GM21390 (cell line): ENCODE measurements around the gene PFDN1.
"Not testable (repeated sequence)": the region's sequence is repeated elsewhere in the genome, so short reads cannot be mapped to it uniquely, and the experiment has no call there.

ENCODE experiments used
- ATAC-seq: cut with Tn5 transposase; IDR thresholded peaks from one replicate; pipeline ENCODE4 v1.9.1; 2021; ENCODE audit not compliant: unreplicated experiment

Gene PFDN1, protein sequence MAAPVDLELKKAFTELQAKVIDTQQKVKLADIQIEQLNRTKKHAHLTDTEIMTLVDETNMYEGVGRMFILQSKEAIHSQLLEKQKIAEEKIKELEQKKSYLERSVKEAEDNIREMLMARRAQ

DNA sequence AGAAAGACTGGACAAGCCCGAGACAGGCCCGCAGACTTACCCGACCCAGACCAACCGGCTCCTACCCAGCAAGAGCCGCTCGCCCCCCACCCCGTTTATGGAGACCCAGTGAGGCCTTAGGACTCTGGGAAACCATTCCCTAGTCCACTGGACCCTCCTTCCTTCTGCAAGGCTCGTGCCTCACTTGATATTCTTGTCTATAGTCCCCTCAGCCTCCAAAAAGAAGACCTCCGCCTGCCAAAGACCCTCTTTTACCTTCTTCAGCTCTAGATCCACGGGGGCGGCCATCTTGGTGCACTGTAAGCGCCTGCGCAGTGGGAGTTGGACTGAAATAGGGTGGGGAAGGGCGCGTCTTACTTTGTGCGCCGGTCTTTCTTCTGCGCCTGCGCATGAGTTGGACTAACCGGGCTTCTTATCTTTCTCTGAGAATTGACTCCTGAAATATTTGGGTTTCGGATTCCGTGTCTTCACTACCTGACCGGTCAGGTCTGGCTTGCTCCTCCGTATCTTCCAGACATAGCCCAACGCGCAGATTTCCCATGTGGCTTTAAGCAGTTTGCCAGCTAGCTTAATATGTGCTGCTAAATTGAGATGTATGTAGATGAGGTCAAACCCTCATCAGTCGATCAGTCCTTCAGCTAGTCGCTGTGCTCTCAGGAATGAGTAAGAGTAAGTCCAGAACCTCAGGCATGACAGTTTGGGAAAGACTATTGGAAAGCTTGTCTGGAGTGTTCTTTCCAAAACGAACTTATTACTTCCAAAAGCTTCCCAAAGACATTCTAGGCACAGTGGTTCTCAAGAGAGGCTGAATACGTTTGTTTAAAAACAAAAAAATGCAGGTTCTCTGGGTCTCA lies at the start of gene PFDN1:
Gene PFDN1, minus strand, starts transcription at position 316 of the 854 bp plus-strand sequence. Its CDS starts 28 bp downstream, at position 288.
- ATAC-seq = peak; percentile 95

DNA sequence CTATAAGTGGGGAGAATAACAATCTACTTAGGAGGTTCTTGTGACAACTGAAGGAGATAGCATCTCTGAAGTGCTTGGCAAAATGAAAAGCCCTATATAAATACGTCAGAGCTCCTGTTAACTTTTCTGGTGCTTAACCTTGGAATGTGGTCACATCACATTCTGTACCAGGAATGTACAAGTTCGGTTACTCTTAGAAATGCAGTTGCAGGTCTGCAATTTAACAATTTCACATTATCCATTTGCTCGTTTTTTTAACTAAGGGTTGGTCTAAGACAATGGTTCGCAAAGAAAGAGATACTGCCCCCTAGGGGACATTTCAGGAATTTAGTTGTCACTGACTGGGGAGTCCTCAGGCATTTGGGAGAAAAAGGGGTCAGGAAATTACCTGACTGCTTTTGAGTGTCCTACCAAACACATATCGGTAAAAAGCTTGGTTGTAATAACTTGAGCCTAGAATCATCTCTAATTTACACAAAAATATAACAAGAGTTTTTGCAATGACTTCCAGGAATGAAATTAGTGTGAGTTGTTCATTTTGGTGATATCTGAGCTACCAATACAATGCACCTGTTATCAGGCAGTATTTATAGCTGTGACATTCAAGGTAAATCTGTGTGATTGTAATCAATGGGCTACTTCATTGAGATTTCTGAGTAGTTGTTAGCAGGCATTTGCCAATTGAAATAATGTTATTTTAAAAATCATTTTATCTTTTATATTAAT lies 48.9 kb upstream of the PFDN1 start:
- peak; percentile 82 for ATAC-seq

DNA sequence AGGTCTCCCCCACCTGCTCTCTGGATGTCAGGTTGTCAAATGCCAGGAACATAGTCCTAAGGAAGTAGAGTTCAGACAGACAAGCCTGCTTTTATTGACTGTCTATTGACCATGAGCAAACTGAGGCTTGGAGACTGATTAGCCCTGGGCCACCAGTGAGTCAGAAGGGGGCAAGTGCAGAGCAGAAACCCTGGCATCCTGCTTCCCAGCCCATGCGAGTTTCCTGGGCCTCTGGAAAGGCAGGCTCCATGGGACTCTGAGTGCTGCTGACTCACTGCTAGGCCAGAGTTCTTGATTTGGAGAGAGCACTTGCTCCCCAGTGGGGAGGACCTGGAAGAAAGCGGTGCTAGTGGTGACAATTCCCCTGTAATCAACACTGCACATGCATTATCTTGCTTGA lies 46.3 kb upstream of the PFDN1 start:
- no peak for ATAC-seq

DNA sequence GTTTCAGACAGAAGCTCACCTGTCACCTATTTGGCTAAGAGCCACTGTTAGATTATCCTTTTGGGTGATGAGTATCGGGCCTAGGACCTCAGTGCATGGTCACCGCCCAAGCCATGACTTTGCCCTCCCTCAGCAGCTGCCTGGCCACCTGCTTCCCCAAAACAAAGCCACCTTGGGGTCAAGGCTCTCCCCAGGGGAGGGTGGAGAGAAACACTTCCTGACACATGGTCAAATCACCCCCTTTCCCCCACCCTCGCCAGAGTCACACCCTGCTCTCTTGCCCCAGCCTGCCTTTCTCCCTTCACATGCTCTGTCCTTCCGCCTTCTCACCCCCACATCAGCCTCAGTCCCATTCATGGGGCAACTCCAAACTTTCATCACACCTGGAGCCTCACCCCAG lies 45.2 kb upstream of the PFDN1 start:
- ATAC-seq = no peak

DNA sequence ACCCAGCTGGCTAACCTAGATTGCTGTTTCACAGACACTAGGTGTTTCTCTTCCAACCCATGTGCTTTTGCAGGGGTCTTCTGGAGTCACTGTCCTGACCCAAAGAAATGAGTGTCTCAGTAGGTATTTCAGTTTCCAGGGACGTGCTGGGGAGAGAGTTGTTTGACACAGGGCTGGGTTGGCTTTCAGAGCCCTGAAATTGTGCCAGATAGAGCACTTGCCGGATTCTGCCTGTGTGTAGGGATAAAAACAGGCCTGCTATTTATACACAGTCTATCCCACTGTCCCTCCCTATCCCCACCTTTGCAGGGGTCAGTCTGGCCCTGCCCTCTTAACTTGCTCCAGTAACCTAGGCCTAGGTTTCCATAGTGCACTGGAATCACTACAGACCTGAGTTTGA lies 44.5 kb upstream of the PFDN1 start:
- no peak for ATAC-seq

DNA sequence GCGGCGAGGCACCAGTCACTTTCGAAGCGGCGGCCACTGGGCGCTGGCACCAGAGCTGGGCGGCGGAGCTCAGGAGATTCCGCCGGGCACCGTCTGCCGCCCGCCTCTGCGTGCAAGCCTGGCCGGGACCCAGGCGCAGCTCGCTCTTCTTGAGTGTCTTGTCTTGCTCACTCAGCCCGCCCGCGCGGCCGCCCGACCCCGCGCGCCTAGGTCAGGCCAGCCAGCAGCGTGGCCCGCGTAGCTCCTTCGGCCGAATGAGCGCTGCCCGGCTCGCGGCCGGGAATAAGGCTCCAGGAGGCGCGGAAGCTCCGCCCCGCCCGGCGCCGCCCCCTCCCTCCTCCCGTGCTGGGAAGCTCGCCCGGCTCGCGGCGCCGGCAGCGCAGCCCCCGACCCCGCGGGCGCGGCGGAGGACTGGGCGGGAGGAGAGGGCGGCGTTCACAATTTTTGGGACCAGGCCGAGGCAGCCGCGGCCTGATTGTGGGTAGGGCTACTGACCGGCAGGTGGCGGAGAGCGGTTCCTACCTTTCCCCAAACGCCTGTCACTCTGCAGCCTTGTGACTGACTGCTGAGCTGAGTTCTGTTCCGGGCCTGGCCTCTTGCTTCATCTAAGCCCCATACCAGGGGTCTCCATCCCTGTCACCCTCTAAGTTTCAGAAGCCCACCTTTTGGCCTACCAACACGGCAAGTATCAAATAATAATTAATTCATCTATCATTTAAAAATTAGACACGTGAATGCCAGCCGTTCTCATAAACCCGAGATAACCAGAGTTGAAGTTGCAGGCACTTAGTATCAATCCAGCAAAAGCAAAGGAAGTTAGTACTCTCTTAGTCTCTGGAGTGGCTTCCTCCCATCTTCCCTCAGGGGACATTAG lies 43.7 kb upstream of the PFDN1 start, which contains the start of gene HBEGF:
Gene HBEGF, minus strand, starts transcription at position 256 of the 874 bp plus-strand sequence. CDS start 275 bp downstream, outside the sequence.
- ATAC-seq = peak; percentile 71

DNA sequence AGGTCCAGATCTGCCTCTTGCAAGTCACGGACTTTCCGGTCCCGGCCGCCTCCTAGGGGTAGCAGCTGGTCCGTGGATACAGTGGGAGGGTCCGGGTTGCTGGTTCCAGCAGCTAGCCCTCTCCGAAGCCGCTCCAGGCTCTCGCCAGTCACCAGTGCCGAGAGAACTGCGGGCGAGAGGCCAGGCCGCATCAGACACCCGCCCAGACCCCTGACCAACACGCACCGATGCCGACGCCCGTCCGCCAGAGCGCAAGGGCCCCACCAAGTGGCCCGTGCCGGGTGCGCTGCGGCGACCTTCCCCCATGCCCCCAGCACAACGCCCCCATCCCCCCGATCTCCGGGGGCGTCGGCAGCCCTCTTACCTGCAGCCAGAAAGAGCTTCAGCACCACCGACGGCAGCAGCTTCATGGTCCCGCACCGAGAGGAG lies 43.0 kb upstream of the PFDN1 start:
- ATAC-seq = peak; percentile 9

DNA sequence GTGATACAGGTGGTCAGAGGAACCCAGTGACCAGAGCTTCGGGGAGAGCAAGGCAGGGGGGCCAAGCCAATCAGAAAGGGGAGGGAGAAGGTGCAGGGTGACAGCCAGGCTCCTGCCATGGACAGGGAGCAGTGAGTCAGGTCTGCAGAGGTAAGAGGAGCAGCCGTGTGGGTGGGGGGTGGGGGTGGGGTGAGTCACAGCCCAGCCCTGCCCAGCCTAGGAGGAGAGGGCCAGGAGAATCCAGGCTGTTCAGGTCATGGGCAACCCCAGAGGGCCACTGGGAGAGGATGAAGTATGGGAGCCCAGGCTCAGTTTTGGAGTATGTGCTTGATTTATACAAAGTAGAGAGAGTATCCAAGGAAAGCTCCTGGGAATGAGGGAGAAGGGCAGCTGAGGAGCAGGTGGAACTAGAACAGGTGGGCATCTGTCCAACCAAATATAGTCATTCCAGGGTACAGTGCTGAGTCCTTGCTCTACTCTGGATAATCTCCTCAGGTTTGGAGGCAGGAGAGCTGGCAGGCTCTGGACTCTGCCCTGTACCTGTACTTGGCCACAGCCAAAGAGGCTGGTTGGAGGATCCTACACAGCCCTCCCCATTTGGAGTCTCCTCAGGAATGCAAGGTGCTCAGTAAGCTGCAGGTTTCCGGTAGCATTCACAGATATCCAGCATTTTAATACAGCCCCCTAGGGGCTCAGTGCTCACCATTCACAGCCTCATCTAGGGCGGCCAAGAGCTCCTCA lies 42.0 kb upstream of the PFDN1 start:
- no peak for ATAC-seq

DNA sequence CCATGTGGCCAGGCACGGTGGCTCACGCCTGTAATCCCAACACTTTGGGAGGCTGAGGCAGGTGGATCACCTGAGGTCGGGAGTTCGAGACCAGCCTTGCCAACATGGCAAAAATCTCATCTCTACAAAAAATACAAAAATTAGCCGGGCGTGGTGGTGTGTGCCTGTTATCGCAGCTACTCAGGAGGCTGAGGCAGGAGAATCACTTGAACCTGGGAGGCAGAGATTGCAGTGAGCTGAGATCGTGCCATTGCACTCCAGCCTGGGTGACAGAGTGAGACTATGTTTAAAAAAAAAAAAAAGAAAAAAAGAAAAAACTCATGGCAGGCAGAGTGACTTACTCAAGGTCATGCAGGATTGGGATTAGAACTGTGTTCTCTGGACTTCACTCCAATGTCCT lies 40.9 kb upstream of the PFDN1 start:
- not testable (repeated sequence) for ATAC-seq

DNA sequence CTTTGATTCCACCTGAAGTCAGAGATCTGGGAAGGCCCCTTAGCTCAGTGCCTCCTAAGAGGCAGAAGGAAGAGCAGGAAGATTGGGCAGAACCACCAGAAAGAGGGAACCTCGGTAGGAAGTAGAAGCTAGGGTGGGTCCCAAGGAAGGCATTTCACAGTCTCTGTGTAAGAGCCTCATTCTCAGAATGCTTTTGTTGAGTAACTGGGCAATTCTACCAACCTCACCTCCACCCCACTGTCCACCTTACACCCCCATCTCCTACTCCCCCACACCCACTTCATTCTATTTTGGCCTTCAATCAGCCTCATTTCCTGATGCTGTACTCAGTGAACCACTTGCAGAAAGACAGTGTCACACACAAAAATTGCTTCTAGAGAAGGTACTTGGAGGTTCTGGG lies 40.0 kb upstream of the PFDN1 start:
- ATAC-seq = no peak

DNA sequence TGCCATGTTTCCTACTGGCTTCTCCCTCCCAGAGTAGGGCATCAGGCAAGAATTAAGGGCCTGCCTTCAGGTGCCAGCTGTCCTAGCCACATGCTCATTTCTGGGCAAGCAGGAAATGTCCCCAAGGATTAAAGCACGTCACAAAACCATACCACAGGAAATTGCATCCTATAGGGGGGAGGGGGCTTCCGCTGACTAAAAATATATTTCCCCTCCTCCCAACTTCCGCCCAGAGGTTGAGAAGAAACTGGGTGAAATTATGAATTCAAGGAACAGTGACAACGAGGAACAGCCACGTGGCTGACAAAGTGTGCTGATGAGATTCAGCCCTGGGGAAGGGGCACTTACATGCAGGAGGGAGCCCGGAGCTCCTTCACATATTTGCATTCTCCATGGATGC lies 39.4 kb upstream of the PFDN1 start:
- no peak for ATAC-seq

DNA sequence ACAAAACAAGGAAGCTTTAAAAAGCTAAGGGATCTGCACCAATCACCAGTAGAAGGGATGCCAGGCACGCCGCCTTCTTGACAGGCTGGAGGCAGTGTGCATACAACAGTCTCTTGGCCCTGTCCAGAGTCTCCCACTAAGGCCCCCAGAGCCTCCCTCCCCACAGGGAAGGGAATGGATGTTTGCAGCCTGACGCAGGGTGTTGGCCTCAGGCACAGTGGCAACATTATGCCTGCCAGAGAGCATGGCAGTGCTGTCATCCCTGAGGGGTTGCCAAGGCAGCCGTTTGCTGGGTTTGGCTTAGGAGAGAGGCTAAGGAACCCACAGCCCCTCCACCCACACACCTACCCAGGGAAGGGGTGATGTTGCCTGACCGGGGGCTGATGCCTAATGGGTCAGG lies 38.7 kb upstream of the PFDN1 start:
- ATAC-seq = no peak

DNA sequence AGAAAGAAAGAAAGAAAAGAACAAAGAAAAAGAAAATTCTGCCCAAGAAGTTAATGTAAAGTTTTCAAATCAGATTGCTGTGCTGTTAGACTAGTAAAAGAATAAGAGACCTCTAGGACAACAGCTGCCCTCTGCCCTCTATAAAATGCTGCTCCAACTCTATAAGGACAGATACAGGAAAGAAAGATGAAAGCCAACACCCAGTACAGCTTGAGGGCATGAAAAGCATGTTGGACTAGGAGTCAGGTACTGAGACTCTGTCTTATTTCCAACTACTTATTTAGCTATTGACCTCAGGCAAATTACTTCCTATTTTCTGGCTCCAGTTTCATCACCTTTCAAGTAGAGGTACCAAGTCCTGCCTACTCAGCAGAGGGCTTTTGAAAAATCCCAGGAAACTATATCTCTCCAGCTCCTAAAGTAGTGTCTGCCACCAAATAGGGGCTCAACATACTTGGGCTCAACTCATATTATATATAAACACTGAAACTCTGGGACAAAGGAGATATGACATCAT lies 37.8 kb upstream of the PFDN1 start:
- no peak for ATAC-seq

DNA sequence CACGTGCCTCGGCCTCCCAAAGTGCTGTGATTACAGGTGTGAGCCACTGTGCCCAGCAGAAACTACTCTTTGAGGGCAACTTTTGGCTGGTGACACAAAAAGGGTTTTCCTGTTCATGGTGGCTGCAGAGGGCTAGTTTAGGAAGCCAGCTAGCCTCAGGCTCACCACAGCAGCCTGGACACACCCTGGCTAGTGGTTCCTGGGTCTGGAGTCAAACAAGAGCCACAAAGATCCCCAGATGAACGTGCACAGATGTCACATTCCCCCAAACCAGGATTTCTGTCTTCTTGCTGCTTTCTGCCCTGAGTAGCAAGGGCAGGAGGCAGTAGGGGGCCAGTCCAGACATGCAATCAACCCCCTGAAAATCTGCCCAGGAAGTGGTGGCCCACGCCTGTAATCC lies 36.7 kb upstream of the PFDN1 start:
- no peak for ATAC-seq

DNA sequence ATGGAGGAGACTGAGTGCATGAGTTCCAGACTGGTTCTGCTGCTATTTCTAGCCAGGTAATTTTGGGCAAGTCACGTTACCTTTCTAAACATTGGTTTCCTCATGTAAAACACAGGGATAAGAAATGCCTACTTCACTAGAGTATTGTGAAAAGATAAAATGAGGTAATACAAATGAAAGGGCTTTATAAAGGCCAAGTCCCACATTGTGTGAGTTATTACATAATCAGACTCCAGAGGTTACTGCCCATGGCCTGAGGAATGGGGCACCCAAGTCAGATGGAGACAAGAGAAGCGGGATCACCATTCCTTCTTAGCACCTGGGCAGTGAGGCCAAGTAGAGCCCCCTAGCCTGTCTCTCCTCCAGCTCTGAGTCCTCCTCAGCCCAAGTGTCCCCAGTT lies 36.0 kb upstream of the PFDN1 start:
- no peak for ATAC-seq

DNA sequence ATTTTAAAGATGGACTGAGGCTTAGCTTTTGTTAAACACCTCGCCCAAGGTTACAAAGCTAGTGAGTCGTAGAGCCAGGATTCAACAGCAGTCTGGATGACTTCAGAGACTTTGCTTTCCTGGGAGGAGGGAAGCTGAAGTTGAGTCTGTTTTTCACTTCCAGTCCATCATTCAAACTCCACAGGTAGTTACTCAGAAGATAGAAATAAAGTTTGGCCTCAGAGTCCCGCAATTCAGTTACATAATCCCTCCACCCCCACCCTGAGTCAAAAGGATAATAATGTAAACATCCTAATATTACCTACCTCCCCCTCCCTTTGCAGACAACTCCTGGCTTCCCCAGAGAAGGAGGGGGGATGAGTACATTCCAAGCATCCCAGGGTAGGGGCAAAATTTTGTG lies 35.4 kb upstream of the PFDN1 start:
- ATAC-seq = no peak

DNA sequence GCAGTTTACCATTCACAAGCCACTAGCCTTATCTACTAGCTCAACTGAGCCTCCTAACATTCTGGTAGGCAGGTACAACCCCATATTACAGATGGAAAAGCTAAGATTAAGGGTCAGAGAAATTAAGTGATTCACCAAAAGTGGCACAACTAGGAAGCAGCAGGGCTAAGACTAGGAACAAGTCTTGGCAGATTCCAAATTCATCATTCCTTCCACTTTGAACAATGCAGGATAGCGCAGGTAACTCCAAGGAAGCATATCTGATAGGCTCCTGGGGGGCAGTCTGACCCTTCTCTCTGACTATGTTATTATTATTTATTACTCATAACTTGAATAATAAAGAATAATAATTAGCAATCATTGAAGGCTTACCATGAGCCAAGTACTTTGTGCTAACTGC lies 35.0 kb upstream of the PFDN1 start:
- ATAC-seq = no peak

DNA sequence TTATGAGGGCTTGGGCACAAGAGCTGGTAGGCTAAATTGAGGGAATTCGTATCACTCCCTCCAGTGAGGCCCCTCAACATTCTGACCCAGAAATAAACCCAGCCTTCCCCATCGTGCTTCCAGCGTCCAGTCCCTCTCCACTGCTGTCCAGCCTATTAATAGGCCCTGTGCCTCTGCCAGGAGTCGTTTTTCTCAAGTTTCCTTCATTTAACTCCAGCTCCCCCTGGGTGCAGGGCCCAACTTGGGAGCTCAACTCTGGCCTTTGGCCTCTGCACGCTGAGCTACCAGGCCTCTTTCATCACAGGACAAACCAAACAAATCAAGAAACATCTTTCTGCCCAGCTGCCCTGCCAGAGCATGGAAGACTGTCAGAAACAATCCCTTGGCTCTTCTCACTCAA lies 33.5 kb upstream of the PFDN1 start:
- ATAC-seq = no peak

DNA sequence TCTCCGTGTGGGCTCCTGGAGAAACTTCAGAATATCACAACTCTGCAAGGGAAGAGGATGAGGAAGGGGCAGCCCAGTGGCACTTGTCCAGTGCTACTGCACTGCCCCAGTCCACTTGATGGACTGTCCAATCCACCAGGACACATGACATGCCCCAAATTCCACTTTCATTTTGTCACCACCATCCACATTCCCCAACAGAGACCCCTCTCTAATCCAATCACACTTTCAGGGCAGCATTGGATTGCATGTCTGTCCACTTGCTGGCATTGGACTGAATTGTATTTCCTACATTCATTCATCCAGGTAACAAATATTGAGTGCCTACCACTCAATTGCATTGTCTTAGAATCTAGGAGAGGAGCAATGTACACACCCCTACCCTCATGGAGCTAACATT lies 28.7 kb upstream of the PFDN1 start:
- ATAC-seq = no peak
